Left lung (tissue), 10 donors: ENCODE measurements around the gene MTAP. TPM values are rescaled to one million over a fixed set of nuclear protein-coding genes. Genes with fewer than 3 reads are reported as not detected.

Source experiments
- ATAC-seq: fragments of 200-7000 bp; cut with Tn5 transposase; one replicate; pipeline ENCODE4 v1.9.1; 2020; ENCODE audit warnings: moderate library complexity
- DNase-seq, 4 donors: peaks; one replicate each; pipeline ENCODE4 v3.0.0-alpha.2; 2013 to 2020
- H3K27ac ChIP-seq, 2 donors: fragments of 200-600 bp; sonication (generic) in 1 of 2; one replicate each; pipeline versions ENCODE4 v1.5.0 to v1.8.0; 2020 to 2021
- H3K27me3 ChIP-seq, 2 donors: fragments of 200-600 bp; sonication (generic) in 1 of 2; one replicate each; pipeline versions ENCODE4 v1.5.0 to v1.8.0; 2020 to 2021
- H3K36me3 ChIP-seq, 2 donors: fragments of 200-600 bp; sonication (generic) in 1 of 2; one replicate each; pipeline versions ENCODE4 v1.5.0 to v1.8.0; 2020 to 2021
- H3K4me1 ChIP-seq, 2 donors: fragments of 200-600 bp; one replicate each; pipeline ENCODE4 v1.8.0; 2021
- H3K4me3 ChIP-seq, 2 donors: fragments of 200-600 bp; sonication (generic) in 1 of 2; one replicate each; pipeline versions ENCODE4 v1.5.0 to v1.8.0; 2020 to 2021; ENCODE audit warnings: mild to moderate bottlenecking in 1 of 2
- H3K9me3 ChIP-seq, 2 donors: fragments of 200-600 bp; sonication (generic) in 1 of 2; one replicate each; pipeline versions ENCODE4 v1.5.0 to v1.8.0; 2020 to 2021
- intact Hi-C, 2 donors: fragments of 100-400 bp; cut with DNase I; formaldehyde crosslinking; loops; one replicate each; pipeline versions ENCODE4 v1.11.2 to v1.14.2; 2022
- polyA plus RNA-seq, 6 donors: library from polyadenylated mRNA; unstranded; fragments of 120-200 nt; gene quantifications; one replicate each; pipeline ENCODE4 v1.2.1, GENCODE V29; 2013; ENCODE audit not compliant: insufficient read length in 6 of 6
- total RNA-seq, 2 donors: library from RNA; stranded (reverse); fragmentation: NEBNext Ultra II Directional; extraction: Animal tissue kit (Norgen Biotek cat#: 25700); gene quantifications; one replicate each; pipeline ENCODE4 v1.2.1, GENCODE V29; 2021
- TF ChIP-seq, protein P1 (sequence below), 2 donors: fragments of 200-600 bp; sonication (generic) in 1 of 2; IDR thresholded peaks; one replicate each; pipeline versions ENCODE4 v1.5.0 to v1.8.0; 2021; ENCODE audit warnings: antibody characterized with exemption in 2 of 2
- donor health status: DM: no; HTN: yes; CAD: no.
- donor health status: DM: no; HTN: no; CAD: no.

The MTAP gene
- total and polyA plus RNA-seq, 8 donors, result 34.0 to 44.6 (median 36.7) TPM

DNA sequence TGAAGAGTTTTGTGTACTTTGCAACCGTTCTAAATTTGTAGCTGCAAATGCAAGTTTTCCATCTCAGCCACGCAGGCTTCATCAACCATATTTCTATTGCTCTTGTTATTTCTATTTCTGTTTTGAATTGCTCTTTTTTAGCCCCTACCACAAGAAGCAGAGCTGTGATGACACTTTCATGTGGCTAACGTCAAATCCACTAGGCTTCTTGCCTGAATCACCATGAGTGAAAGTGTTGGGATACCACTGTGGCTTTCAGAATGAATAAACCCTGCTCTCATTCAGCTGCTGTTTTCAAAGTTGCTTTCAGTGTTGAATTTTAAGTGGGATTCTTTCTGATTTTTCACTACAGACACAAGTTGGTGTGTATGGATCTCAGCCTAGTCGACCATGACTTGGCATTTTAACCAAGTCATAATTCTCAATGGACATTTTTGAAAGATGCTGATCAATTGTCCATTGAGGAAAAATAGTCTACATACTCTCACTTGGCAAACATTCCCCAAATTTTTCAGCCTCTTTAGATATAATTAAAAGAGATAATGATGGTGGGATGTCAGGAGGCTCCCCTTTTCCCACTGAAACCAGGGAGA is 41.0 kb upstream of the MTAP start:
- TF ChIP-seq, protein P1, sequence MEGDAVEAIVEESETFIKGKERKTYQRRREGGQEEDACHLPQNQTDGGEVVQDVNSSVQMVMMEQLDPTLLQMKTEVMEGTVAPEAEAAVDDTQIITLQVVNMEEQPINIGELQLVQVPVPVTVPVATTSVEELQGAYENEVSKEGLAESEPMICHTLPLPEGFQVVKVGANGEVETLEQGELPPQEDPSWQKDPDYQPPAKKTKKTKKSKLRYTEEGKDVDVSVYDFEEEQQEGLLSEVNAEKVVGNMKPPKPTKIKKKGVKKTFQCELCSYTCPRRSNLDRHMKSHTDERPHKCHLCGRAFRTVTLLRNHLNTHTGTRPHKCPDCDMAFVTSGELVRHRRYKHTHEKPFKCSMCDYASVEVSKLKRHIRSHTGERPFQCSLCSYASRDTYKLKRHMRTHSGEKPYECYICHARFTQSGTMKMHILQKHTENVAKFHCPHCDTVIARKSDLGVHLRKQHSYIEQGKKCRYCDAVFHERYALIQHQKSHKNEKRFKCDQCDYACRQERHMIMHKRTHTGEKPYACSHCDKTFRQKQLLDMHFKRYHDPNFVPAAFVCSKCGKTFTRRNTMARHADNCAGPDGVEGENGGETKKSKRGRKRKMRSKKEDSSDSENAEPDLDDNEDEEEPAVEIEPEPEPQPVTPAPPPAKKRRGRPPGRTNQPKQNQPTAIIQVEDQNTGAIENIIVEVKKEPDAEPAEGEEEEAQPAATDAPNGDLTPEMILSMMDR (IDR thresholded peaks at IDR 0.05), result no peak
- Histone ChIP-seq H3K36me3 (no peaks in the 10 kb centered on the region), H3K27ac (no peak overlapping the region), H3K4me1 (no peaks in the 10 kb centered on the region), H3K4me3 (no peak overlapping the region), H3K27me3 (peaks cover 0 to 3% of the 10 kb centered on the region in 2 donors), H3K9me3 (no peaks in the 10 kb centered on the region)
- no peak for ATAC-seq
- intact Hi-C loops, result no loop called here
- DNase-seq, result no peak

DNA sequence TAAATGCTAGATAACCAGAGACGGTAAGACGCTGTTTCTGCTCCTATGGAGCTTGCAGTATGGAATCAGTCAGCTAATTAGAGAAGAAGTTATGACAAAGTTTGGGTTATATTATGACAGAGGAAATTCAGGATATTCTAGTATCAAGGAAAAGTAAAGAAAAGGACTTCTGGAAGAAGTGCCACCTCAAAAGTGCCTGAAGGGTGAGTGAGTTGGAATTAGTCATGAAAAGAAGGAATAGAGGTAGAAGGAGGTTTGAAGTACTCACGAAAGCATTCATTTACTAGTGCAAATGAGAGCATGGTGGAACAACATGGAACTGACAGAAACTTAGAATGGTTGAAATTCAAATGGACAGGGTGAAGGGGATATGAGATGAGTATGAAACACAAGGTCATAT is 40.4 kb upstream of the MTAP start:
- intact Hi-C loops, result no loop called here
- Histone ChIP-seq H3K36me3 (no peaks in the 10 kb centered on the region), H3K9me3 (no peaks in the 10 kb centered on the region), H3K27me3 (peaks cover 0 to 3% of the 10 kb centered on the region in 2 donors), H3K4me3 (no peak overlapping the region), H3K4me1 (no peaks in the 10 kb centered on the region), H3K27ac (no peak overlapping the region)
- ATAC-seq (no peak), DNase-seq (no peak)
- TF ChIP-seq, protein P1 (IDR thresholded peaks at IDR 0.05), result no peak

DNA sequence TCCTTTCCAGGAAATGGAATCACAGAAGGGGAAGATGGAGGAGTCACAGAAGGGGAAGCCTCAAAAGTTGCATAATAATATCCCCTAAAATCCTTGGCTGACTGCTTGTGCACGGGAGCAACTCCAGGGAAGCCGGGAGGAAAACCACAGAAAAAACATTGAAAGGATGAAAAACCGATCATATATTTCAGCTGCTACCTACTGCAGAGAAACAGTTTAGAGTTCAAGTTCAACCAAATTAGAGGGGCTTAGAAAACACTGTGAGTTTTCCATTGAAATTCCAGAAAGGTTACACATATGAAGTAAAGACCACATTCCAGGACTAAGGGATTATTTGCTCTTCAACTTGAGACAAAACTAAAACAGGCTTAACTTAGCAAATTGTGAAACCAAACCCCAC is 37.6 kb upstream of the MTAP start:
- H3K9me3 ChIP-seq, result no peaks in the 10 kb centered on the region
- no peak overlapping the region for H3K4me3 ChIP-seq
- TF ChIP-seq, protein P1 (IDR thresholded peaks at IDR 0.05), result no peak
- no peaks in the 10 kb centered on the region for H3K4me1 ChIP-seq
- ATAC-seq (no peak), DNase-seq (no peak)
- intact Hi-C loops, result no loop called here
- H3K27me3 ChIP-seq, result no peaks in the 10 kb centered on the region
- no peaks in the 10 kb centered on the region for H3K36me3 ChIP-seq
- no peak overlapping the region for H3K27ac ChIP-seq

DNA sequence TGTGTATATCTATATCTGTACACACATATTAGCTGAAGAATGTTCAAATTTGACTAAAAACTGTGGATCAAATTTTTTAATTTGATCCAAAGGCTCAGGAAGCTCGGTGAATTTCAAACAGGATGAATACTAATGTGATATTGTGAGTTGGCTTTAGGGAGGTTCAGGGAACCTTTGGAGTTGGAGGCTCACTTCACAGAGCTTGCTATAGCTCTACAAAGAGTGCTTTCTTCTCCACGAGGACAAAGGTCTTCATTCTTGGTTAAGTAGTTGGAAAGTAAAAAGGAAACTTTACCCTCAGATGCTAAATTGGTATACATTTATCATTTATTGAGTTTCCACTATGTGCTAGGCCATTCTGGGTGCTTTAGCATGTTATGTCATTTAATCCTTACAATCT is 36.3 kb upstream of the MTAP start:
- DNase-seq, result no peak
- intact Hi-C loops, result no loop called here
- Histone ChIP-seq H3K4me3 (no peak overlapping the region), H3K27me3 (no peaks in the 10 kb centered on the region), H3K4me1 (no peaks in the 10 kb centered on the region), H3K36me3 (no peaks in the 10 kb centered on the region), H3K9me3 (no peaks in the 10 kb centered on the region), H3K27ac (no peak overlapping the region)
- no peak for ATAC-seq
- TF ChIP-seq, protein P1 (IDR thresholded peaks at IDR 0.05), result no peak

DNA sequence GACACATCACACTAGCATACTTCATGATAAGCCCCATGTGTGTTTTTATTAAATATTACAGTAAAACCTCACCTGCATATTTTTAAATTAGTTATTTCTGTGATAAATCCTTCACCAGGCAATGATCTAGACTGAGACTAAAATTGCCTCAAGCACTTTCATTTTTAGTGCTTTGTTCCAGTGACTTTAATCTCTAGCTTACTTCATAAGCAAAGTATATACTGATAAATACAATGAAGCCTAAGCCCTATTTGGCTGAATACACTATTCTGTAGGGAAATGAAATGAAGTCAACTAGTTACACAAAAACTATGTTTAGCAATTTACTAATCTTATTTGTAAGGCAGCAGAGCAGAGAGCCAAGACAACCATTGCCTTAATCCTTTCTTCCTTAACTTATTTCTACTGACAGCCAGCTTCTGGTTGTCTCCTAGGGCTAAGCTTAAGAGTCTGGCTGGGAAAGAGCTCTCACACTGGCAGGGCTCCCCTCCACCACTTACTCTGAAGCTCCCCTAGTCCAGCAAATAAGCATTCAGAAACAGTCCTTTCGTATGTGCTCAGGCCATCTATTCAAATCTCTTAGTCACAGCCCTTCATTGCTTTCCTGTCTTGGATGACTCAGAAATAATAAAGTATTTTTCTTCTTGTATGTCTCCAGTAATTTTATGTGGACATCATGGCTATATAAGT is 31.4 kb upstream of the MTAP start:
- DNase-seq, result no peak
- intact Hi-C loops, result no loop called here
- no peak for ATAC-seq

More for the DNA sequence above, 31.4 kb upstream of the MTAP start:
- Histone ChIP-seq H3K4me1 (no peaks in the 10 kb centered on the region), H3K4me3 (no peak overlapping the region), H3K9me3 (no peaks in the 10 kb centered on the region), H3K27ac (no peak overlapping the region), H3K27me3 (peaks cover 0 to 9% of the 10 kb centered on the region in 2 donors), H3K36me3 (no peaks in the 10 kb centered on the region)
- TF ChIP-seq, protein P1 (IDR thresholded peaks at IDR 0.05), result no peak
